ENCODE data around the gene RPS19. TPM values are rescaled to one million over a fixed set of nuclear protein-coding genes. Genes with fewer than 3 reads are reported as not detected.

Gene RPS19
- total RNA-seq, 4 donors from 2014 or later: 673 to 1,241 (median 970) TPM

GRCh38 chr19:41901707-41902360, 41.8 kb downstream of the RPS19 start:
- H3K27me3 ChIP-seq: no peaks in the 10 kb centered on the region
- no peak overlapping the region for H3K4me3 ChIP-seq
- H3K9me3 ChIP-seq: no peaks in the 10 kb centered on the region
- no peaks in the 10 kb centered on the region for H3K4me1 ChIP-seq
- no peak overlapping the region for H3K27ac ChIP-seq
- WGBS, 2 donors (ENCODE audit: low coverage in 1 of 2): 86 to 100% methylated on average over 4 to 6 of the region's 21 CpGs
- peaks cover 0 to 100% of the 10 kb centered on the region in 2 donors for H3K36me3 ChIP-seq
- TF ChIP-seq POLR2AphosphoS5 (IDR thresholded peaks at IDR 0.05) (no peak), CTCF (IDR thresholded peaks at IDR 0.05) (no peak), EP300 (IDR thresholded peaks at IDR 0.05) (no peak), POLR2A (IDR thresholded peaks at IDR 0.05) (no peak)
- ATAC-seq: no peak

GRCh38 chr19:41902594-41902993, 42.5 kb downstream of the RPS19 start:
- Histone ChIP-seq H3K27ac (no peak overlapping the region), H3K36me3 (peaks cover 0 to 100% of the 10 kb centered on the region in 2 donors), H3K4me1 (no peaks in the 10 kb centered on the region), H3K27me3 (no peaks in the 10 kb centered on the region), H3K9me3 (no peaks in the 10 kb centered on the region), H3K4me3 (no peak overlapping the region)
- WGBS, 2 donors (ENCODE audit: low coverage in 1 of 2): 83 to 100% methylated on average over 1 of the region's 17 CpGs
- no peak for ATAC-seq
- no peak for TF ChIP-seq EP300 (IDR thresholded peaks at IDR 0.05)
- TF ChIP-seq POLR2A (IDR thresholded peaks at IDR 0.05): no peak
- TF ChIP-seq CTCF (IDR thresholded peaks at IDR 0.05): no peak
- no peak for TF ChIP-seq POLR2AphosphoS5 (IDR thresholded peaks at IDR 0.05)

- no peak for ATAC-seq
- Histone ChIP-seq H3K27ac (no peak overlapping the region), H3K9me3 (no peaks in the 10 kb centered on the region), H3K36me3 (peaks cover 0 to 100% of the 10 kb centered on the region in 2 donors), H3K27me3 (peaks cover 5% of the 10 kb centered on the region), H3K4me1 (no peaks in the 10 kb centered on the region), H3K4me3 (no peak overlapping the region)
- TF ChIP-seq CTCF (IDR thresholded peaks at IDR 0.05) (no peak), POLR2A (IDR thresholded peaks at IDR 0.05) (no peak), POLR2AphosphoS5 (IDR thresholded peaks at IDR 0.05) (no peak), EP300 (IDR thresholded peaks at IDR 0.05) (no peak)
- WGBS, 2 donors (ENCODE audit: low coverage in 1 of 2): 80 to 100% methylated on average over 2 to 3 of the region's 19 CpGs
These were observed 43.3 kb downstream of the RPS19 start for GRCh38 chr19:41903193-41903953.

GRCh38 chr19:41904118-41904870, 44.2 kb downstream of the RPS19 start:
- no peak overlapping the region for H3K4me3 ChIP-seq
- 65 to 76% methylated on average over 4 to 5 of the region's 30 CpGs for WGBS, 2 donors (ENCODE audit: low coverage in 1 of 2)

More at GRCh38 chr19:41904118-41904870, 44.2 kb downstream of the RPS19 start:
- ATAC-seq: no peak
- TF ChIP-seq POLR2A (IDR thresholded peaks at IDR 0.05) (no peak), EP300 (IDR thresholded peaks at IDR 0.05) (no peak), CTCF (IDR thresholded peaks at IDR 0.05) (no peak), POLR2AphosphoS5 (IDR thresholded peaks at IDR 0.05) (no peak)
- H3K9me3 ChIP-seq: no peaks in the 10 kb centered on the region
- peaks cover 11% of the 10 kb centered on the region for H3K27me3 ChIP-seq
- H3K27ac ChIP-seq: no peak overlapping the region
- no peaks in the 10 kb centered on the region for H3K4me1 ChIP-seq
- H3K36me3 ChIP-seq: peaks cover 0 to 91% of the 10 kb centered on the region in 2 donors
